ENCODE data around the gene DNAJC5. TPM values are rescaled to one million over a fixed set of nuclear protein-coding genes. Genes with fewer than 3 reads are reported as not detected.

Gene DNAJC5
- total and polyA plus RNA-seq, 10 donors = 12.7 to 83.1 (median 58.6) TPM

DNA sequence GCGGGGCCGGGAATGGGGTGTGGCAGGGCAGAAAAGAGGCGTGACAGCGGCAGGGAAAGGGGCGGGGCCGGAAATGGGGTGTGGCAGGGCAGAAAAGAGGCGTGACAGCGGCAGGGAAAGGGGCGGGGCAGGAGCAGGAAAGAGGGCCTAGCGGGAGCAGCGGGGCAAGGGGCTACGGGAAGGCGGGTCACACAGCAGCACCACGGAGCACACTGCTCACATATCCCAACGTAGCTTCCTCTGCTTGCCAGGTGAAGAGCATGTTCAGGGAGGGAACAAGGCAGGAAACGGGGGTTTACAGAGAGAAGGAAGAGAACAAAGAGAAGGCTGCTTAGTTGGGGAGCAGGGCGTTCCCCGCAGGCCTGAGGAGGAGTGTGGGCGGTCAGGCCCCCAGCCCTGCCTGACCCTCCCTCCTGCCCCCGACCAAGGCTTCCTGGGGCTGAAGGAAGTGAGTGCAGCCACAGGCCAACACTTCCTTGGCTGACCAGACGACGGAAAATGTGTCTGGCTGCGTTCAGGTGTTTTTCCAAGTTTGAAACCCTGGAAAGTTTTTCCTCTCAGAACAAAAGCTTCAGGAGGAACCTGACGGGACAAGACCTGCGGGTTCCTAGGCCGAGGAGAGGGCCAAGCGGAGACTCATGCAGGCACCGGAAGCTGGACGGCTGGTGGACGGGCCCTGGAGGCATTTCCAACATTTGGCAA, 47.5 kb downstream of the DNAJC5 start:
- peak overlapping the region; percentile 57 to 92 (median 82) for H3K27ac ChIP-seq
- H3K9me3 ChIP-seq = no peaks in the 10 kb centered on the region
- H3K27me3 ChIP-seq (replicated peaks in 1 of 7) = no peaks in the 10 kb centered on the region
- peaks cover 0 to 87% (median 70%) of the 10 kb centered on the region in 6 donors for H3K36me3 ChIP-seq
- peak; percentile 90 for DNase-seq
- 37 to 51% (median 44%) methylated on average over 28 to 30 of the region's 30 CpGs for WGBS, 5 donors
- intact Hi-C loops (cut with DNase I; ENCODE audit: low total_unique reads) = no loop called here
- peaks cover 1 to 86% (median 48%) of the 10 kb centered on the region in 6 donors for H3K4me1 ChIP-seq
- TF ChIP-seq, protein P1, sequence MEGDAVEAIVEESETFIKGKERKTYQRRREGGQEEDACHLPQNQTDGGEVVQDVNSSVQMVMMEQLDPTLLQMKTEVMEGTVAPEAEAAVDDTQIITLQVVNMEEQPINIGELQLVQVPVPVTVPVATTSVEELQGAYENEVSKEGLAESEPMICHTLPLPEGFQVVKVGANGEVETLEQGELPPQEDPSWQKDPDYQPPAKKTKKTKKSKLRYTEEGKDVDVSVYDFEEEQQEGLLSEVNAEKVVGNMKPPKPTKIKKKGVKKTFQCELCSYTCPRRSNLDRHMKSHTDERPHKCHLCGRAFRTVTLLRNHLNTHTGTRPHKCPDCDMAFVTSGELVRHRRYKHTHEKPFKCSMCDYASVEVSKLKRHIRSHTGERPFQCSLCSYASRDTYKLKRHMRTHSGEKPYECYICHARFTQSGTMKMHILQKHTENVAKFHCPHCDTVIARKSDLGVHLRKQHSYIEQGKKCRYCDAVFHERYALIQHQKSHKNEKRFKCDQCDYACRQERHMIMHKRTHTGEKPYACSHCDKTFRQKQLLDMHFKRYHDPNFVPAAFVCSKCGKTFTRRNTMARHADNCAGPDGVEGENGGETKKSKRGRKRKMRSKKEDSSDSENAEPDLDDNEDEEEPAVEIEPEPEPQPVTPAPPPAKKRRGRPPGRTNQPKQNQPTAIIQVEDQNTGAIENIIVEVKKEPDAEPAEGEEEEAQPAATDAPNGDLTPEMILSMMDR (IDR thresholded peaks at IDR 0.05 in 8 of 11, conservative IDR thresholded peaks at IDR 0.05 in 3 of 11) = no peak
- TF ChIP-seq POLR2AphosphoS5 (IDR thresholded peaks at IDR 0.05) = peak; percentile 46 to 62 (median 49)
- peak overlapping the region in 1 of 8 donors; percentile 3 for H3K4me3 ChIP-seq

DNA sequence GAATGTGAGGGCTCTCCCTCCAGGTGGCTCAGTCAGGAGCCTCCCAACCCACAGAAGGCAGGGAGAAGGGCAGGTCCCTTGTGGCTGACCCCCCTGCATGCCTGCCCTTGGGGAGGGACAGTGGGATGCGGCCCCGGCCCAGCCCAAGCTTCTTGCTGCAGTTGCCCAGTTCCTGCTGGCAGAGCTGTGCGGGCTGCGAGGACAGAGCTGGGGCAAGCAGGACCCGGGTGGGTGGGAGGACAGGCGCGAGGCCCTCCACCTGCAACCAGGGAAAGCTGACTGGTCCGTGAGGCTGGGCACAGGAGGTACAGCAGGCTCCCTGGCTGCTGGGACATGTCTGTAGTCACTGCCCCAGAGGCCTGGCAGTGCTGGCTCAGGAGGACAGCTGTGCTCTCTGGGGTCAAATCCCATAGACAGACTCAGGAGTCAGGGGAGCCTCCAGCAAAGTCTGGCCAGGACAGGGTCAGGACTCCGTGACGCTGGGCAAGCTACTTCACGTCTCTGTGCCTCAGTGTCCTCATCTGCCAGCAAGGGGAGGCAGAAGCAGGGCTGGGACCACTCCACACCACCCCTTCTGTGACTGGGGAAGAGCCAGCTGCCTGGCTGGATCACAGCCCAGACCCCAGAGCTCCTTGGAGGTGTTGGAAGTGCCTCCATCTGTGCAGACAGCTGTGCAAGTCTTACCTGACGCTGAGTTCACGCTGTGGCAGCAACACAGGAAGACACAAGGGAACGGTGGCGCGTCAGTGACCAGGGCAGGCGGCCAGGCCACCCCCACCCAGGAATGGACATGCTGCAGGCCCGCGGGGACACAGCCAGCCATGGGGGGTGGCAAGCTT, 48.3 kb downstream of the DNAJC5 start:
- WGBS, 5 donors = 84 to 88% (median 84%) methylated on average over 6 to 19 of the region's 19 CpGs; no CpG with 5 or more reads in 1 of the 5 donors
- H3K36me3 ChIP-seq = peaks cover 0 to 79% (median 68%) of the 10 kb centered on the region in 6 donors
- no peaks in the 10 kb centered on the region for H3K9me3 ChIP-seq
- intact Hi-C loops (cut with DNase I; ENCODE audit: low total_unique reads) = no loop called here
- no peak for TF ChIP-seq POLR2A (IDR thresholded peaks at IDR 0.05)
- TF ChIP-seq, protein P1 (IDR thresholded peaks at IDR 0.05 in 8 of 11, conservative IDR thresholded peaks at IDR 0.05 in 3 of 11) = no peak
- peak in 1 of 3 donors; percentile 48 for TF ChIP-seq POLR2AphosphoS5 (IDR thresholded peaks at IDR 0.05)
- peak; percentile 84 for DNase-seq
- no peak overlapping the region for H3K4me3 ChIP-seq
- H3K4me1 ChIP-seq = peaks cover 9 to 87% (median 55%) of the 10 kb centered on the region in 6 donors
- peak overlapping the region; percentile 57 to 92 (median 82) for H3K27ac ChIP-seq
- no peaks in the 10 kb centered on the region for H3K27me3 ChIP-seq (replicated peaks in 1 of 7)

DNA sequence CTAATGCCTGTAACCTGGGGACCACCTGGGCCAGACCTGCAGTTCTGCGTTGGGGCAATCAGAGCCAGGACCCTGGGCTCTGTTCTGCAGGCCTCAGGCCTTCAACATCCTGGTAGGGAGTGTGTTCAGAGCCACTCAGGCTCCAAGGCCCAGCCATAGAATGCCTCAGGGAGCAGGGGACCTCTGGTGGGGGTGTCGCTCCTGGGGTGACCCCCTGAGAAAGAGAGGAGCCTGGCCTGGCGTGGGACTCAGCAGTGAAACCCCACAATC, 48.8 kb downstream of the DNAJC5 start:
- Histone ChIP-seq H3K27ac (peak overlapping the region in 3 of 8 donors; percentile 87 to 92 (median 90)), H3K27me3 (replicated peaks in 1 of 7) (no peaks in the 10 kb centered on the region)
- intact Hi-C loops (cut with DNase I; ENCODE audit: low total_unique reads) = no loop called here

More for the DNA sequence above, 48.8 kb downstream of the DNAJC5 start:
- H3K36me3 ChIP-seq = peaks cover 0 to 74% (median 65%) of the 10 kb centered on the region in 6 donors
- no peak for DNase-seq
- WGBS, 5 donors = 95 to 98% (median 96%) methylated on average over 3 of the region's 3 CpGs; no CpG with 5 or more reads in 2 of the 5 donors
- H3K4me3 ChIP-seq = no peak overlapping the region
- peaks cover 11 to 87% (median 58%) of the 10 kb centered on the region in 6 donors for H3K4me1 ChIP-seq
- no peaks in the 10 kb centered on the region for H3K9me3 ChIP-seq
- TF ChIP-seq POLR2A (IDR thresholded peaks at IDR 0.05) (no peak), POLR2AphosphoS5 (IDR thresholded peaks at IDR 0.05) (no peak)
- TF ChIP-seq, protein P1 (IDR thresholded peaks at IDR 0.05 in 8 of 11, conservative IDR thresholded peaks at IDR 0.05 in 3 of 11) = no peak
